GM18868 (cell line): ENCODE results near the gene PRDX5.

Experiments
- ATAC-seq: cut with Tn5 transposase; IDR thresholded peaks from one replicate; pipeline ENCODE4 v1.9.1; 2021; ENCODE audit warnings: mild to moderate bottlenecking, moderate library complexity; ENCODE audit not compliant: unreplicated experiment

PRDX5 gene

GRCh38 chr11:64317961-64318765 is at the start of gene PRDX5:
Gene PRDX5, plus strand, starts transcription at chr11:64318121. Its CDS starts 95 bp downstream, at chr11:64318216.
- ATAC-seq: peak; percentile 72

GRCh38 chr11:64268893-64269539 is 48.9 kb upstream of the PRDX5 start:
- peak; percentile 10 for ATAC-seq

- ATAC-seq: peak; percentile 70
Measured at GRCh38 chr11:64269540-64270220, 48.2 kb upstream of the PRDX5 start.

GRCh38 chr11:64275031-64275800 is 42.7 kb upstream of the PRDX5 start:
- no peak for ATAC-seq

- no peak for ATAC-seq
Measured at GRCh38 chr11:64275841-64276240, 42.1 kb upstream of the PRDX5 start.

- no peak for ATAC-seq
Measured at GRCh38 chr11:64276653-64277431, 41.1 kb upstream of the PRDX5 start.

GRCh38 chr11:64278576-64279190 is 39.2 kb upstream of the PRDX5 start:
- ATAC-seq: no peak

- no peak for ATAC-seq
Measured at GRCh38 chr11:64281957-64282770, 35.8 kb upstream of the PRDX5 start.

- ATAC-seq: no peak
Measured at GRCh38 chr11:64283092-64283491, 34.8 kb upstream of the PRDX5 start.

- ATAC-seq: peak; percentile 79
Measured at GRCh38 chr11:64284048-64284961, 33.6 kb upstream of the PRDX5 start, which contains the start of gene BAD. Gene BAD, minus strand, starts transcription at chr11:64284665. Its CDS starts 297 bp downstream, at chr11:64284368.

- ATAC-seq: peak; percentile 57
Measured at GRCh38 chr11:64284962-64285884, 32.7 kb upstream of the PRDX5 start, which contains the start of gene GPR137. Gene GPR137, plus strand, starts transcription at chr11:64285848. Its CDS starts 677 bp downstream, at chr11:64286525.

GRCh38 chr11:64285885-64286800 is 31.8 kb upstream of the PRDX5 start:
- ATAC-seq: no peak

- ATAC-seq: no peak
Measured at GRCh38 chr11:64286801-64287159, 31.1 kb upstream of the PRDX5 start.

GRCh38 chr11:64287676-64288352 is 30.1 kb upstream of the PRDX5 start:
- ATAC-seq: no peak

GRCh38 chr11:64288353-64288750 is 29.6 kb upstream of the PRDX5 start:
- ATAC-seq: no peak
